ENCODE data around the gene TRIM14.

TRIM14 gene, protein sequence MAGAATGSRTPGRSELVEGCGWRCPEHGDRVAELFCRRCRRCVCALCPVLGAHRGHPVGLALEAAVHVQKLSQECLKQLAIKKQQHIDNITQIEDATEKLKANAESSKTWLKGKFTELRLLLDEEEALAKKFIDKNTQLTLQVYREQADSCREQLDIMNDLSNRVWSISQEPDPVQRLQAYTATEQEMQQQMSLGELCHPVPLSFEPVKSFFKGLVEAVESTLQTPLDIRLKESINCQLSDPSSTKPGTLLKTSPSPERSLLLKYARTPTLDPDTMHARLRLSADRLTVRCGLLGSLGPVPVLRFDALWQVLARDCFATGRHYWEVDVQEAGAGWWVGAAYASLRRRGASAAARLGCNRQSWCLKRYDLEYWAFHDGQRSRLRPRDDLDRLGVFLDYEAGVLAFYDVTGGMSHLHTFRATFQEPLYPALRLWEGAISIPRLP

DNA sequence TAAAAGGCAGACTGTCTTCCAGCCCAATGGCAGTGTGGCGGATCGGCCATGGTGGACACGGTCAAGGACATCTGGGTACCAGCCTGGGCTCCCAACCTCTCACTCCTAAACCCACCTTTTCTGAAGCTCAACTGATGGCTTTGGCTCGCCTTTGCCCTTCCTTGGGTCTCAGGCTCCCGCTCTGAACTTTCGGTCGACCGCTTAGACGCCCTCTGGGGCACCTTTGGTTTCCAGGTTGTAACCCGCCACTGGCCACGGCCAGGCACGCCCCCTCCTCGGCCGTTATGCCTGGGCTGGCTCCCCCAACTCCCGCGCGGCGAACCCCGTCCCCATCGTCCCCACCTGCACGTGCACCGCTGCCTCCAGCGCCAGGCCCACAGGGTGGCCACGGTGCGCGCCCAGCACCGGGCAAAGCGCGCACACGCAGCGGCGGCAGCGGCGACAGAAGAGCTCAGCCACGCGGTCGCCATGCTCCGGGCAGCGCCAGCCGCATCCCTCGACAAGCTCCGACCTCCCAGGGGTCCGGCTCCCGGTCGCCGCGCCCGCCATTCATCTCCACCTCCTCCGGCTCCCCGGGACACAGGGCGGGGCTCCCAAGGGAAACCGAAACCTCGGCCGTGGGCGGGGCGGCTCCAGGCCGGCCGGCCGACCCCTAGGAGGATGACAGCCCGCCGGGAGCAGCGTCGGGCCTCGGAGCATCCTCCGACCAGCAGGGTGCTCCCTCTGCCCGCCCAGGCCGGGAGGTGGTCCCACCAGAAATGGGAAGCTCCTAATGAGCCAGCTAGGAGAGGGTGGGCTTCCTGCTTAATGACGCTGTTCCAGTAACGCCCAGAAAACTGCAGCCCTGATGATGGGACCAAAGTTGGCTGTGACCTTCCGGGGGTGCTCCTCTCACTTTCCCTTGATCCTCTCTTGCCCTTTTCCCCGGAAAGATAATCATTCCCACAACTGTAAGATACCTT lies at the start of gene TRIM14:
Gene TRIM14 (minus strand): TSS at position 583 of the 962 bp plus-strand sequence. CDS start 34 bp downstream, at position 549.
- Histone ChIP-seq H3K79me2 (no peaks in the 10 kb centered on the region), H2AFZ (peak within 1 kb of the TSS; percentile 91), H3K4me3 (ENCODE audit: low read depth, low read length) (peak within 1 kb of the TSS; percentile 59), H3K9me3 (ENCODE audit: control insufficient read depth, low read length) (no peaks in the 10 kb centered on the region), H3K27ac (peak within 1 kb of the TSS; percentile 72), H3K27me3 (ENCODE audit: control insufficient read depth, insufficient read depth, low read length) (no peaks in the 10 kb centered on the region), H3K36me3 (ENCODE audit: control insufficient read depth, insufficient read depth, low read length) (no peaks in the 10 kb centered on the region), H3K9ac (peak within 1 kb of the TSS; percentile 19), H3K4me2 (ENCODE audit: low read length) (peak within 1 kb of the TSS; percentile 69), H3K4me1 (peaks cover 2% of the 10 kb centered on the region)
- TF ChIP-seq, protein P1, sequence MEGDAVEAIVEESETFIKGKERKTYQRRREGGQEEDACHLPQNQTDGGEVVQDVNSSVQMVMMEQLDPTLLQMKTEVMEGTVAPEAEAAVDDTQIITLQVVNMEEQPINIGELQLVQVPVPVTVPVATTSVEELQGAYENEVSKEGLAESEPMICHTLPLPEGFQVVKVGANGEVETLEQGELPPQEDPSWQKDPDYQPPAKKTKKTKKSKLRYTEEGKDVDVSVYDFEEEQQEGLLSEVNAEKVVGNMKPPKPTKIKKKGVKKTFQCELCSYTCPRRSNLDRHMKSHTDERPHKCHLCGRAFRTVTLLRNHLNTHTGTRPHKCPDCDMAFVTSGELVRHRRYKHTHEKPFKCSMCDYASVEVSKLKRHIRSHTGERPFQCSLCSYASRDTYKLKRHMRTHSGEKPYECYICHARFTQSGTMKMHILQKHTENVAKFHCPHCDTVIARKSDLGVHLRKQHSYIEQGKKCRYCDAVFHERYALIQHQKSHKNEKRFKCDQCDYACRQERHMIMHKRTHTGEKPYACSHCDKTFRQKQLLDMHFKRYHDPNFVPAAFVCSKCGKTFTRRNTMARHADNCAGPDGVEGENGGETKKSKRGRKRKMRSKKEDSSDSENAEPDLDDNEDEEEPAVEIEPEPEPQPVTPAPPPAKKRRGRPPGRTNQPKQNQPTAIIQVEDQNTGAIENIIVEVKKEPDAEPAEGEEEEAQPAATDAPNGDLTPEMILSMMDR (IDR thresholded peaks at IDR 0.05) = no peak

DNA sequence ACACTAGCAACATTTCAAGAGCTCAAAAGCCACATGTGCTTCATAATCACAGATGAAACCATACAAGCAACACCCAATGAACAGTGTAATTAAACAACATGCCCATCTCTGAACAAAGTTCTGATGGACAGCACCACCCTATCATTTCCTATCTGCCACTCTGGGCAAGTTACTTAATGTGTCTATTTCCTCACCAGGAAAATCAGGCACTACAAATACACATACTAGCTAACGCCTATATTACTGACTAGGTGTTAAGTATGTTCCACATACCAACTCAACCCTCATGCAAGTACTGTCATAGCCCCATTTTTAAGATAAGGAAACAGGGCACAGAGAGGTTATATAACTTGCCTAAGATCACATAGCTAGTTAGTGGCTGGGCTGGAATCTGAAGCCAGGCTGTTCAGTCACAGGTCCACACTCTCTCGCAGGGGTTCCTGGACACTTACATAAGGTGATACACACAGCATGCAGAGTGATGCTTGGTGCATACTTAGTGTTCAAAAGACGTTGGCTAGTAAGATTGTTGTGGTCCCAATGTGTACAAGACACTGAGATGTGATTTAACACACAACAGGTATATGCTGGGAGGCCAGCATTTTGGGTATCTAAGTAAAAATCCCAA lies 49.2 kb upstream of the TRIM14 start:
- H3K27me3 ChIP-seq (ENCODE audit: control insufficient read depth, insufficient read depth, low read length) = no peaks in the 10 kb centered on the region
- H3K36me3 ChIP-seq (ENCODE audit: control insufficient read depth, insufficient read depth, low read length) = no peaks in the 10 kb centered on the region
- H3K27ac ChIP-seq = no peak overlapping the region
- no peak overlapping the region for H3K4me3 ChIP-seq (ENCODE audit: low read depth, low read length)
- peaks cover 5% of the 10 kb centered on the region for H3K4me1 ChIP-seq
- H3K4me2 ChIP-seq (ENCODE audit: low read length) = no peak overlapping the region
- H2AFZ ChIP-seq = no peak overlapping the region
- H3K9ac ChIP-seq = no peak overlapping the region
- no peaks in the 10 kb centered on the region for H3K79me2 ChIP-seq
- H3K9me3 ChIP-seq (ENCODE audit: control insufficient read depth, low read length) = no peaks in the 10 kb centered on the region
- TF ChIP-seq, protein P1 (IDR thresholded peaks at IDR 0.05) = no peak

DNA sequence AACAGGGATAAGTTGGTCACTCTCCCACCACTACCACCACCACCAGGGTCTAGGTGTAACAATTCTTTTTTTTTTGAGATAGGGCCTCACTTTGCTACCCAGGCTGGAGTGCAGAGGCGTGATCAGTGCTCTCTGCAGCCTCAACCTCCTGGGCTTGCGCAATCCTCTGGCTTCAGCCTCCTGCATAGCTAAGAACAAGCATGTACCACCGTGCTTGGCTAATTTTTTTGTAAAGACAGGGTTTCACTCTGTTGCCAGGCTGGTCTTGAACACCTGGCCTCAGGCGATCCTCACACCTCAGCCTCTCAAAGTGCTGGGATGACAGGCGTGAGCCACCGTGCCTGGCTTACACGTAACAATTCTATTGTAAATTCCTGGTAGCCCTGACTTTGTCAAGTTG lies 45.9 kb upstream of the TRIM14 start:
- Histone ChIP-seq H3K4me2 (ENCODE audit: low read length) (no peak overlapping the region), H3K4me1 (no peaks in the 10 kb centered on the region), H3K27ac (no peak overlapping the region), H3K36me3 (ENCODE audit: control insufficient read depth, insufficient read depth, low read length) (no peaks in the 10 kb centered on the region), H3K27me3 (ENCODE audit: control insufficient read depth, insufficient read depth, low read length) (no peaks in the 10 kb centered on the region), H3K79me2 (no peaks in the 10 kb centered on the region), H3K9me3 (ENCODE audit: control insufficient read depth, low read length) (no peaks in the 10 kb centered on the region), H3K9ac (no peak overlapping the region), H2AFZ (no peak overlapping the region), H3K4me3 (ENCODE audit: low read depth, low read length) (no peak overlapping the region)
- TF ChIP-seq, protein P1 (IDR thresholded peaks at IDR 0.05) = no peak

DNA sequence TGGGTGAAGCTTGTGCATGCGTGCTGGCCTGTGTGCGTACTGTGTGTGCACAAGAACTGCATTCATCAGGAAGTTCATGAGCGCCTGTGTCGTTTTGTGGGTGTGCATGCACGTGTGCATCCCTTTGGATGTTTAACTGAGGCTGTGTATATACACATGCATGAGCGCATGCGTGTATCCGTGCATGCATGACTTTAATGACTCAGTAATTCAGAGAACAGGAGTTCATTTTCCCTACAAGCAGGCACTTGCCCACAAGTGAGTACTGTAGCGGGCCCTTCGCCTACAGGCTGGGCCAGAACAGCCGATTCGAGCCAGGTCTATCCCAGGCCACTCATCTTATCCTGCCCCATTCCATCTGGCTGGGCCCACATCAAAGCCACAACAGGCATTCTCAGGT lies 43.6 kb upstream of the TRIM14 start:
- H2AFZ ChIP-seq = no peak overlapping the region
- H3K27me3 ChIP-seq (ENCODE audit: control insufficient read depth, insufficient read depth, low read length) = no peaks in the 10 kb centered on the region
- H3K9ac ChIP-seq = no peak overlapping the region
- H3K4me1 ChIP-seq = no peaks in the 10 kb centered on the region
- TF ChIP-seq, protein P1 (IDR thresholded peaks at IDR 0.05) = no peak
- no peak overlapping the region for H3K4me3 ChIP-seq (ENCODE audit: low read depth, low read length)
- no peaks in the 10 kb centered on the region for H3K79me2 ChIP-seq
- no peaks in the 10 kb centered on the region for H3K36me3 ChIP-seq (ENCODE audit: control insufficient read depth, insufficient read depth, low read length)
- no peaks in the 10 kb centered on the region for H3K9me3 ChIP-seq (ENCODE audit: control insufficient read depth, low read length)
- no peak overlapping the region for H3K4me2 ChIP-seq (ENCODE audit: low read length)
- H3K27ac ChIP-seq = no peak overlapping the region

All from parathyroid adenoma (tissue), 2 donors.